SIG-M5 (cell line): Measurements from ENCODE around the gene IMP4.

ENCODE experiments used
- DNase-seq: peaks from one replicate; lab custom pipeline; 2025; lab: John Stamatoyannopoulos, UW

IMP4 gene

DNA sequence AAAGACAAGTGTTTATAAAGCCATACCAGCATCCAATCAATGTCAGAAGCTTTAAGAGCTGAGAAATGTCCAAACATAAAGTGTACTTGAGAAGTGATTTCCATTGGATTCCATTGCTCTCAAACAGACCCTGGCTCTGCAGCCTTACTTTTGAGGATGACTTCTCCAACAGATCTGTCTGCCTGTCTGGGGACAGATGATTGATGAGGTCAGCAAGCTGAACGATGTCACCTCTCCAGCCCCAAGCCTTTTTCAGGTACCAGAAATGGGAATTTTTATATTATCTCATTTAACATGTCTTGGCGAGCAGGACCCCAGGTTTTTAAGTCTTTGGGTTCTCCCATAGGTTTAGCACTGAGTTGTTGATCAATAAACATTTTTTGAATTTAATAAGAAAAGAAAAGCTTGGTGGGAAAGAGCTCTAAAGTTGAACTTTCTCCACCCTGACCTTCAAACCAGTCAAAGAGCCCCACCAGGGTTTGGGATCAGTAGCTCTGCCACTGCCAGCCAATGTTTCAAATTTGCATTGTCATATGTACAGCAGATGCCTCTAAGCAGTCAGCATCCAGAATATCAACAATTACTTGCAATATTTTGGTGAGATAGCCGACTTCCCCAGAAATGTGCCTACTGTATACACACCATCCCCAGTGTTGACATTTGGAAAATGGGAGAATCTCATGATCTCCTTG is 35.7 kb downstream of the IMP4 start:
- DNase-seq: no peak

DNA sequence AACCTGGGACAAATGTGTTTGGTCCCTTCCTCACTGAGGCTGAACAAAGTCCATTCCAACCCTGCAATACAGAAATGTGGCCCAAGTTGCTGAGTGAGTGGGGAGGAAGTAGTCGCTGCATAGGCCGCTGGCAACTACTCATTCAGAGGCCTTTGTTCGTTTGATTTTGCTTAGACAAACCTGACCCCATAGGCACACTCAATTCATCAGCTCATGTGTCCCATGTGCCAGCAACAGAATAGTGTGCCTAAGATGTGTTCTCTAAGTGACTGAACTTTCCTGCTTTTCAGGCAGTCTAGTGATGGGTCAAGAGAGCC is 36.2 kb downstream of the IMP4 start:
- no peak for DNase-seq

DNA sequence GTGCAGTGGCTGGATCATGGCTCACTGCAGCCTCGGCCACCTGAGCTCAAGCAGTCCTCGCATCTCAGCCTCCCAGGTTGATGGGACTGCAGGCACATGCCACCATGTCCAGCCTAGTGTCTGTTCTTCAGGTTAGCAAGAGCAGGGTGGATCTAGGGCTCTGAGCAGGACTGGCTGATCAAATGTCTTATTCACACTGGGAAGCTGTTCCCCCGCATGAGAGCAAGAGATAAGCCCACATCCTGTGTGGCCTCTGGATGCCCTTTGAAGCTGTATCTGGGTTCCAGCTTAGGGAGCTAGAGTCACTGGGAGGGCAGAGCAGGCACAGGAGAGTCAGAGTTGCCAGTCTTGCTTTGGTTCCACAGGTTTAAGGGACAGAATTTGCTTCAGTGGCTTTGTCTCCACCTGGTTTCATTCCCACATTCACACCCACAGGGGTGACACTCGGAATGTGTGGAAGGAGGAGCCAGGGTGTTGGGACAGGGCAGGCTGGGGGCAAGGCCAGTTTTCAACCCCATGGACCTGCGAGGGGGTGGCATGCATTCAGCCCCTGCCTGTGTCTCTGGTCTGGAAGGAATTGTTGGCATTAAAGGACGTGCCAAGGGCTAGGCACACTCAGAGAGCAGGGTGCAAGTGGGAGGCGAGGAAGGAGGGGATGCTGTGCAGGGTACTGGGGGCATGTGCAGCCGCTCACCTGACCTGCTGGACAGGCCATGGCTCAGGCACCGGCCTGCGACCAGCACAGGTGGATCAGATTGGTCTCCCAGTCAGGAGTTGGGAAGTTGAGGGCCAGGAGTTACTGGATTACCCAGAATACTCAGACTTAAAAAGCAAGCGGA is 37.6 kb downstream of the IMP4 start:
- DNase-seq: no peak

DNA sequence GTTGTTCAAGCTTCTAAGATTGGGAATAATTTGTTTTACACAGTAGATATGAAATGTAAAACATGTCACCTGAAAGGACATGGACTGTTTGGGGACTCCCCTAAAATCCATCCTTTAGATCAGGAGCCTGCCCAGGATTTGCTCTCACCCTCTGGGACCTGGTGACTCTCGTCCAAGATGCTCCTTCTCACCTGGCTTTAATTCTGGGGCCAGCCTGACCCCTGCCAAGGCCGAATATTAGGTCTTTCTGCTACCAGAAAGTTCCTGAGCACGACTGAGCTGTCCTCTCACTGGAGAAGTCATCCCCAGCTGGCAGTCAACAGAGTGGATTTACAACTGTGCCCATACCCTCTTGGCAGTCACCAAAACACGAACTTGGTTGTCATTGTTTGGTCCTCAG is 38.4 kb downstream of the IMP4 start:
- no peak for DNase-seq

DNA sequence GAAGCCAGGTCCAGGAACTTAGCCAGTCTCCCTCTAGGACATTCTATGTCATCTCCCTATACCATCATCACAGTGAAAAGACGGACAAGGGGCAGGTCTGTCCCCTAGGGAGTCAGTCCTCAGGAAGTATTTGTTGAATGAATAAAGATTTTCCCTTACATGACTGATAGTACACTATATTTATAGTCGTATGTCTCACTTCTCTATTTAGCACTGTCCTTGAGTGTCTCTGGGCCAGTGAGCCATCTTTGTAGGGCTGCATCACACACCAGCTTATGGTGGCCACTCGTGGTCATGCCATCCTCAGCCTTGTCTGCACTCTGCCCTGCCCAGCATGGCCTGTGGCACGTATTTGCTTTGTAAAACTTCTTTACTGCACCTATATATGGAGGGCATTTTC is 38.9 kb downstream of the IMP4 start:
- DNase-seq: no peak

DNA sequence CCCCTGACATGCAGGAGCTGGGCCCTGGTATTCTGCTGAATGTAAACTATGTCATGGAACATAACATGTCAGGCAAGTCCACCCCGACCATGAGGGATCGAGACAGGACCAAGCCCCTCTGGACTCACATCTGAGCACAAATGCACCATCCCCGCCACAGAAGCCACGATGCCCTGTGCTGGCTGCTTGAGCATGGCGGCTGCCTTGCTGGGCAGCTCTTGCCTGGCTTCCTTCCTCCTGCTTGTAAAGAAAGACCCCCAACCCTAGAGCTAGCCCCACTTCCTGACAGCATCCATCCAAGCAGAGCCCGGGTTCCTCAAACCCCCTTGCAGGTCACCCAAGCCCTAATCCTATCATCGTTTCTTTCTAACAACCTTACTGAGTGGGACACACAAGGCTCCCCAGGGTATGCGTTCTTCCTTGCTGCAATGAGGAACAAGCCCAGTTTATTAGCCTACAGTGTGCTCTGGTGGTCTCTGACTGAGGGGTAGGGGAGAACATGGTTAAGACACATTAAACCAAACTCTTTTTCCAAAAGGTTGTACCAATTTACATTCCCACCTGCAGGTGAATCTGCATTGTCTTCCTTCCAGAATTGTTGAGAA is 39.7 kb downstream of the IMP4 start:
- no peak for DNase-seq

DNA sequence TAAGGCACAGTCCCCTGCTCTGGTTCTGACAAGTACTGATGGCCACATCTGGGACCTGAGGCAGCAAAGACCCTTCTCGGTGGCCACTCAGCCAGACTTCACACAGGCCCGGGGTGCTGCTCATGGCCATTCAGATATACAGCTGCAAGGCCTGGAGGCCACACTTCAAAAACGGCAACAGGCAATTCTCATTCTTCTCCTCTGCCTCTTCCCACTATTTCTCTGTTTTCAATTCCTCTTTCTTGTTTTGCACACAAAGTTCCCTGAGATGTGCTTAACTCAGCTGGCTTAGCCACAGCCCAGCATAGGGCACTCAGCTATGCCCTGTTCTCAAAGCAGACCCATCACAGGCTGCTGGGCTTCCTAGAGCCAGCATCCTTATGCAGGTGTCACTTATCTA is 43.0 kb downstream of the IMP4 start:
- no peak for DNase-seq

DNA sequence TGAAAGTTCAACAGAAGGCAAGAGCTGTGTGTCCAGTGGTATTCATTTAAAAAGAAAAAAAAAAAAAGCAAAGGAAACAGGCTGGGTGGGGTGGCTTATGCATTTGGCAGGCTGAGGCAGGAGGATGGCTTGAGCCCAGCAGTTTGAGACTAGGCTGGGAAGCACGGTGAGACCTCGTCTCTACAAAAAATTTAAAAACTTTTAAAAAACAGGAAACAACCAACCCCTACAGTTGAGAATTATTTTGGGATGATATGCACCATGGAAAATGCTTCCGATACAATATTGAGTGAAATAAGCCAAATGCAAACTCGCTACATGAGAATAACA is 44.3 kb downstream of the IMP4 start:
- no peak for DNase-seq

DNA sequence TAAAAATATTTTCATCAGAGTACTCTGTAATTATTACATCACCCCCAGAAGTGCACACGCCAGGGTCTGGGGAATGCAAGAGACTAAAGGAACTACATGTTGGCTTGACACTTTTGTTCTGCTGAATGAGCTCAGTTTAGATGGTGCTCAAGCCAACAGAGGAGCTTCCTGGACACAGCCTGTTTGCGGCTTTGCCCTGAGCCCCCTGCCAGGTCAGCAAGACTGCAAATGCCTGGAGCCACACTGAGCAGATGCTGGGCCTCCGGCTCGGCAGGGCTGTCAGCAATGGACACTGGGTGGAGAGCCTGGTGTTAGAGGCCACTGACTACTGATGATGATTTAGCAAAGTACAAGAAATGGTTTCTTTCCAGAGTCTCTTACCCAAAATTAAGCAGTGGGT is 45.1 kb downstream of the IMP4 start:
- DNase-seq: no peak

DNA sequence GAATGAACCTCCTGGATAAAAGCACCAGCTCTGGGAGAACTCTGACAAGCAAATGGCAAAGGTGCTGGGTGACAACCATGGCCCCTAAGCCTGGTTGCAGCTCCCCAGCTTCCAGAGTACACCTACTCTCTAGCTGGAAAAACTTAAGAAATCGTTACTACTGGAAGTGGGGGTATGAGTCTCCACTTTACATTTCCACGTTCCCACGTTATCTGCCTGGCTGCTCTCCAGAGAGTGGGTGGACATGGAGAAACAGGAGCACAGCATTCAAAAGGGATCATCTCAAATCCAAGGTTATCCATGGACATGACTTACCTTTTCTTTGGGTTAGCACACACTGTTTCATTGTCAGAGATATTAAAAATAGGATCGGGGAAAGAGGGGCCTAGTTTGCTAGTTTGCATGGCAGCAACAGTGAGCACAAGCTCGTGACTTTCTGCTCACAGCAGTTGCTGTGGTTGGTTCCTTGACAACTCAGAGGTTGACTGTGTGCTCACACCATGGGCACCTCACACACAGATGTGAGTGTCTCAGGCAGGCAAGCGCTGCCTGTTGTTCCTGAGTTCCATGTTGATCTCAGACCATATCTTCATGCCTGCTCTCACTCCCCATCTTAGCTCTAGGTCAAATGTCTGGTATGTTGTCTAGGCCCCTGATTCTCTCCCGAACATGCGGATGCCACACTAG is 45.7 kb downstream of the IMP4 start:
- no peak for DNase-seq

DNA sequence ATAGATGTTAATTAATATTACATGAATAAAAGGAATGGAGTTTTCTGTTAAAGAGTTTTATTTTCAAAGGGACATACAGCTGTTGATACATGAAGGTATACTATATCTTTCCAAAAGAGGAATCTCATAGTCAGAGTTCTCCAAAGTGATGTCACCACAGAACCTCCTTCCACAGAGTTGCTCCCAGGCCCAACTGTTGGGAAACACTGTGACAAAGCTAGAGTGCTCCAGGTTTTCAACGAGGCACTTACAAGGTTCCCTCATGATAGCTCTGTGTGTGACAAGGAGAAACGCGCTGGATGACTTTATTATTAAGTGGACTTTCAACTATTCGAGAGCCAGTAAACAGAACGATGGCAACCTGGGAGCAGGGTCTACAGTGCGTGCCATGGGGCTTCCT is 46.7 kb downstream of the IMP4 start:
- no peak for DNase-seq

DNA sequence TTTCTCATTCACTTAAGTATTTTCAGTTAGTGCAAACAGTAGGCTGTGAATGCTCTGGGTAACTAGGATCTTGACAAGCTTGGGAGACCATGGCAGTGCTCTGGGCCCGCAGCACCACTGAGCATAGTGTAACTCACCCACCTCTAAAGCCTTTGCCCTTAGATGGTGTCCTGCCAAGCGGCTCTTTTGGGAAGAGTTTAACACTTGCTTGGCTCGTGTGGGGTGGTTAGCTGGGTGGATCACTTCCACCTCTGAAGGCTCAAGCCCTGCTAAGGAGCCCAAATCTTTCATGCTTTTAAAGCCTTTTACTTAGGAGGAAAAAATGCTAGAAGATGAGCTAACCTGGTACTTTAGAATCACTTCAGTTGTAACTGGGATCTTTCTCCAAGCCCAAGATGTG is 47.1 kb downstream of the IMP4 start:
- DNase-seq: no peak

DNA sequence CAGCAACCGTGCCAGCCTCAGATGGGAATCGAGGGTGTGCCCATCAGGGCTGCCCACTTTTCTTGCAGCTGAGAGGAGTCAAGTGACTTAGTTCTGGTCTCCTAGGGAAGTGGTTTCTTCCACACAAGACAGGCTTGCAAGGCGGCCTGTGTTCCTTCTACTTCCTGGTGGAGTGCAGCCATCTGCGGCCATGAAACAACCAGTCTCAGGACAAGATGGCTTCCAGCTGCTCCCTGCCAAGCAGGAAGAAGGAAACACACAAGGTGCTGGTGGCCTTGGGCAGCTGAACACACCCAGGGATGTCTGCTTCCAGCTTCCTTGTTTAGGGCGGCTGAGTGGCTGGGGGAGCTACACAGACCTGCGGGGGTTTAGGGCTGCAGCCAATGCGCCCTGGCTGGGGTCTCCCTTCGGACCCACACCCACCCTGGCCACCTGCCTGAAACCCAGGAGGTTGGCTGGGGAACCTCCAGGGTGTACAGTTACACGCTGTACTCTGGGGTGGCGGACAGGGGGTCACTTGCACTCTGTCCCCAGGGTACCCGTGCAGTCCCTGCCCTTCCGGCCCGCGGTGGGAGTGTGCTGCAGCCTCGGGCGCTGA is 47.9 kb downstream of the IMP4 start:
- no peak for DNase-seq

DNA sequence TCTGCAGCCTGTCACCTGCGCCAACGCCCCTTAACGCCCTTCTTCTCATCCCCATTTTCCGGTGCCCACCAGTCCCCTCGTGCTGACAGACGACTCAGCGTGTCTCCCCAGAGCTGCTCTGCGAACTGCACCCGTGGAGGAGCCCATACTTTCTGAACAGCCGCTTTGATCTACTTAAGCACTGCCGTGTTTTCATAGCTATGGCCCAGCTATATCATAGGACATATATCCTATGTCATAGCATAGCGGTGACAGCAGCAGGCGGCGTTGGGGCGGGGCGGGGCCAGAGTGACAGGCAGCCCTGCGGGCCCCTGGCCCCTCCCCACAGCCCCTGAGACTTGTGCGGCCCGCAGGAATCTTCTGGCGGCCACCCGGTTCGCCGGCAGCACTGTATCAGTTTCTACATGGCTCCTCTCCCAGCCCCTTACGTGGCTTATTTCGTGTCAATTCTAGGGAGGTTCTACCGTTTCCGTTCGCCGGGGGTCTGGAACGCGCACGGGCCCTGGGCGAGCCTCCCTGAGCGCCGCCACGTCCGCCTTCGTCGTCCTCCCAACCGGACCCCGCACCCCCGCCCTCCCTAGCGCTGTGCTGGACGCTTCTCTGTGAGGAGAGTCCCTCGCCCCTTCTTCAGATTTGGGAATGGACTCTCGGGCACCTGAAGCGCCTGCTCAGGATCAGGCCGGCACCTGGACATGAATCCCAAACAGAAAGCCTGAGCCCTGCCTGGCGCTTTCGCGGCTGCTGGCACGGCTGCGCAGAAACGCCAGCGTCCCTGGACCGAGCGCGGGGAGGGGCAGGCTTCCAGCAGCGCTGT is 48.6 kb downstream of the IMP4 start:
- DNase-seq: no peak

DNA sequence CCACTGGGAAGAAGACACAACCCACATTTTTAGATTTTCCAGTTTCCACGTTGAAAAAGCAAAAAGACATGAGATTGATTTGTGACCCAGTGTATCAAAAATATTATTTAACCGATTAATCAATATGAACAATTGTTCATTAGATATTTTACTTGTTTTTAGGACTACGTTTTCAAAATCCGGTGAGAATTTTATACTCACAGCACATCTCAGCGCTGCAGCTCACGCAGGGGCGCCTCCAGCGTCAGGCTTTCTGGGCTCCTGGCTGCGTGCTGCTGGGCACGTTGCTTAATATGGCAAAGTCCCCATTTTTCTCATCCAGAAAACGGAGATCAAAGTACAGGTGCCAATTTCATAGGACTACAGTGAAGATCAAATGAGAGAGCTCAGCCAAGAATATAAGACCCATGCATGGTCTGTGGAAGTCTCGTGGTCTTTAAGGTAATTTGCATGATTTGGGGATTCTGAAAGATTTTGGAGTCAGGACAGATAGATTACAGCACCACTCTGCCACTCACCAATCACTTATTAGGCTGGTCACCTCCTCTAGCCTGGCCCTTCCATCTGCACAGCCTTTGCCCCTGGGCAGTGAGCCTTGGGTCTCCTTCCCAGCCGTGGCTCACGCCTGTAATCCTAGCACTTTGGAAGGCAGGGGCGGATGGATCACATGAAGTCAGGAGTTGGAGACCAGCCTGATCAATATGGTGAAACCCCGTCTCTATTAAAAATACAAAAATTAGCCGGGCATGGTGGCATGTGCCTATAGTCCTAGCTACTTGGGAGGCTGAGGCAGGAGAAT is 49.4 kb downstream of the IMP4 start:
- no peak for DNase-seq

DNA sequence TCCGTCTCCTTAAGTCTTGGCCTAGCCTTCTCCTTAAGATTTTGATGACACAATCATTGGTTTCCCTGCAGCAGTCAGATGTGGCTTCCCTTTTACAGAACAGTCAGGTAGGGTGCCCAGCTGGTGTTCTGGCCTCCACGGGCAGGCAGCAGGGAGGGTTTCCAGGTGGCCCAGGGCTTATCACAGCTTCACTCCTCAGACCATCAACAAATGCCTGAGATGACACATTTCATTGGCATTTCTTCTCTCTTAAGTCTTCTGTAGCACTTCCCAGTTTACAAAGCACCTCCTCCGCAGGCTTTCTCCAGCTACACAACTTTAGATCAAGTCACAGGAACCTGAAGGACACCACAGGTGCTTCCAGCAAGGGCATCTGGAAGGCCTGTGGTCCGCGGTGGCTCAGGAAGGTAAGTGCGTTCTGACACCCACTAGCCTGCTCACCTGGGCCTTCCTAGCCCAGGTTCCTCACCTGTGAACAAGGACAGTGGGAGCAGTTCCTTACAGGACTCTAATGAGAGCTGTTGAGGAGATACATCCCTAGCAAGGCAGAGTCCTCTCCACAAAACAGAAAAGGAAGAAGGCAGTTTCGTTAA is 50.7 kb downstream of the IMP4 start:
- no peak for DNase-seq
